ENCODE data around the gene TPD52L2.
"Not testable (repeated sequence)": the region's sequence is repeated elsewhere in the genome, so short reads cannot be mapped to it uniquely, and the experiment has no call there.

Gene TPD52L2

DNA sequence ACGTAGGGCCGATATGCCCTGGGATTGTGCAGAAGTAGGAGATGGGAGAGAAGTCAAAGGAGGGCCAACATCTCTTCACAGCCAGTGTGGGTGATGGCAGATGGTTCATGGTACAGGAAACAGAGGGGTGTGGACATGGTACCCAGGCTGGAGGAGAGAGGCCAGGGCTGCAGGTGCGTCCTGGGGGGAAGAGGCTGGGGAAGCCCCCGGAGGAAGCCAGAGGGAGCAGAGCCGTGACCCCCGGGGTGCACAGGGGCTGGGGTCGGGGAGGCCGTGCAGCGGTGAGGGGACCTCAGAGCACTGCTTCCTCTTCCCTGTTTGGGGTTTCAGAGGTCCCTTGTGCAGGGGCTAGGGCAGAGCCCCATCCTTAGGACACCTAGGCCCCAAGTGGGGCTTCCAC lies 22.8 kb upstream of the TPD52L2 start:
- Histone ChIP-seq H3K9me3 (ENCODE audit: low read length) (no peaks in the 10 kb centered on the region), H3K36me3 (ENCODE audit: insufficient read depth, low read length) (no peaks in the 10 kb centered on the region), H3K4me3 (ENCODE audit: low read length) (no peak overlapping the region), H3K4me1 (ENCODE audit: insufficient read depth, low read length) (peaks cover 13% of the 10 kb centered on the region), H3K27me3 (ENCODE audit: insufficient read depth, low read length) (no peaks in the 10 kb centered on the region), H2AFZ (ENCODE audit: low read depth, low read length) (no peak overlapping the region)

DNA sequence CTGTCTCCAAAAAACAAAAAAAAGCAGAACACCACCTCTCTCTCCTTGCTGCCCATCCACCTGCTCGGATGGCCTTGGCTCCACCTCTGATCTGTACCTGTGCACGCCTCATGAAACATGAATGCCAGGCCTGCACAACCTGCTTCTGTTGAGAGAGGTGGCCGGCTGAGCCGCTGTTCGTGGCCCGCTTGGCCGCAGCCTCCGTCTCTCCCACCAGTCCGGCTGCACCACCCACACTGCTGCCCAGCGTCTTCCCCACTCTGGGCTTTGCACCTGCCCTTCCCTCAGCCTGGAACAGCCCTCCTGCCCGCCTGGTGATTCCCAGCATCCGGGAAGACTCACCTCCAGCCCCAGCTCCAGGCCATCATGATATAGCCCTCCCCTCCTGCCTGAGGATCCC lies 21.8 kb upstream of the TPD52L2 start:
- Histone ChIP-seq H2AFZ (ENCODE audit: low read depth, low read length) (no peak overlapping the region), H3K4me3 (ENCODE audit: low read length) (no peak overlapping the region), H3K36me3 (ENCODE audit: insufficient read depth, low read length) (no peaks in the 10 kb centered on the region), H3K27me3 (ENCODE audit: insufficient read depth, low read length) (no peaks in the 10 kb centered on the region), H3K9me3 (ENCODE audit: low read length) (no peaks in the 10 kb centered on the region), H3K4me1 (ENCODE audit: insufficient read depth, low read length) (peaks cover 23% of the 10 kb centered on the region)

DNA sequence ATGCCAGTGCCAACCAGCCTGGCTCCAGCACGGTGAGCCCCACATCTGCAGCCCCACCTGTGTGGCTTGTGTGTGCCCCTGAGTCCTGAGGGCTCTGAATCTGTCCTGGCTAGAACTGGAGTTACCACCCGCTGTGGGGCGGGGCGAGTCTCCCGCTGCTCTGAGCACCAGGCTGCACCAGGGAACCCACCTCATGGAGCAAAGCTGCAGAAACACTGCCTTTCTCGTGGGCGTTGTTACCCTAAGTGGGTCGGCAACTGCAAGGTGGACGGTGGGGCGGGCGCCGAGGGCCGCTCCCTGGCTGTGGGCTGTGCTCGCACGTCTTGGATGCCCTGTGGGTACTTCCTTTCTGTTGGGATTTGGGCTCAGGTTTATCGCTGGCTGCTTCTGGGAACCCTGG lies 21.3 kb upstream of the TPD52L2 start:
- peaks cover 26% of the 10 kb centered on the region for H3K4me1 ChIP-seq (ENCODE audit: insufficient read depth, low read length)
- H3K27me3 ChIP-seq (ENCODE audit: insufficient read depth, low read length), result no peaks in the 10 kb centered on the region
- no peak overlapping the region for H3K4me3 ChIP-seq (ENCODE audit: low read length)
- H2AFZ ChIP-seq (ENCODE audit: low read depth, low read length), result no peak overlapping the region
- no peaks in the 10 kb centered on the region for H3K36me3 ChIP-seq (ENCODE audit: insufficient read depth, low read length)
- H3K9me3 ChIP-seq (ENCODE audit: low read length), result no peaks in the 10 kb centered on the region

DNA sequence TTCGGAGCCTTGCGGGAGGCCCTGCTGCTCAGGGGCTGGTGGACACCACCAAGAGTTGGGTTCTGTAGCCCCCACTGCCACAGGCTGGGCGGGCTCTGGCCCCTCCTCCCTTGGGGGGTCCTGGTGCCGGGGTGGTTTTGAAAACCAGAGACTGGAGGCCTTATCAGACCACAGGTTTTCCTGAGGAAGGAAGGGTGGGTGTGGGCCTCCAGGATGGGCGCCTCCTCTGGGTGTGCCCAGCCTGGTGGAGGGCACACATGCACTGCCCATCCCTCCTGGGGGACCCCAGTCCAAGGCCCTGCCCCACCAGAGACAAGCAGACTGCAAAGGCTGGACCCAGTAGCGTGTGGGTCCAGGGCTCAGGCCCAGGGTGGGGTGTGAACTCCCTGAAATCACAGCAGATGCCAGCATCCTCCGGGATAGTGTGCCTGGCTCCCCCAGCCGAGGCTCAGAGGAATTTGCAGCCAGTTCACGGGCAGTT lies 20.5 kb upstream of the TPD52L2 start:
- Histone ChIP-seq H2AFZ (ENCODE audit: low read depth, low read length) (no peak overlapping the region), H3K27me3 (ENCODE audit: insufficient read depth, low read length) (no peaks in the 10 kb centered on the region), H3K9me3 (ENCODE audit: low read length) (no peaks in the 10 kb centered on the region), H3K4me3 (ENCODE audit: low read length) (no peak overlapping the region), H3K4me1 (ENCODE audit: insufficient read depth, low read length) (peaks cover 26% of the 10 kb centered on the region), H3K36me3 (ENCODE audit: insufficient read depth, low read length) (no peaks in the 10 kb centered on the region)

DNA sequence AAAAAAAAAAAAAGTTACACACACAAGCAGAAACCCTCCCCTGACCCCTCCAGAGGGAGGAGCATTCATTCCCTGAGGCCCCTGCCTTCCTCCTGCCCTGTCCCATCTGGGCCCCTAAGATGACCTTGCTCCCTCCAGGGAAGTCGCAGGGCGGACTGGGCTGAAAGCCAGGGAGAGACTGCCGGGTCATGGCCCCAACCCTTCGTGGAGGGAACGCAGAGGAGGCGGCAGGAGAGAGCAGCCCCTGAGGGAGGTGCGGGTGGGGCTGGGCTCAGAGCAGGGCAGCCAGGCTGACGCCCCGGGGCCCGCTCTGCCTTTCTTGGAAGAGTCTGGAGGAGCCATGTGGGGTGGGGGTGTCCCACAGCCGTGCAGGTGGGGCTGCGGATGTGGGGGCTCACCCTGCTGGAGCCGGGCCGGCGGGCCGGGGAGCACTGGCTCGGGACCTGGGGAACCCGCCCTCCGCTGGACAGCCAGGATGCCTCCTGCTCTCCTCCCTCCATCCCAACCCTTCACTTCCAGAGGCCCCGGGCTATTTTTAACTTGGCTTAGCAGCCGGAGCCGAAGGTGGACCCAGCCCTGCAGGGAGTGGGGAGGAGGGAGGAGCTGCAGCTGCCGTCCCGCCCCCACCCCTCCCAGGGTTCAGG lies 18.8 kb upstream of the TPD52L2 start:
- Histone ChIP-seq H2AFZ (ENCODE audit: low read depth, low read length) (no peak overlapping the region), H3K27me3 (ENCODE audit: insufficient read depth, low read length) (no peaks in the 10 kb centered on the region), H3K36me3 (ENCODE audit: insufficient read depth, low read length) (no peaks in the 10 kb centered on the region), H3K4me3 (ENCODE audit: low read length) (peak overlapping the region; percentile 16), H3K9me3 (ENCODE audit: low read length) (peaks cover 2% of the 10 kb centered on the region), H3K4me1 (ENCODE audit: insufficient read depth, low read length) (peaks cover 26% of the 10 kb centered on the region)

DNA sequence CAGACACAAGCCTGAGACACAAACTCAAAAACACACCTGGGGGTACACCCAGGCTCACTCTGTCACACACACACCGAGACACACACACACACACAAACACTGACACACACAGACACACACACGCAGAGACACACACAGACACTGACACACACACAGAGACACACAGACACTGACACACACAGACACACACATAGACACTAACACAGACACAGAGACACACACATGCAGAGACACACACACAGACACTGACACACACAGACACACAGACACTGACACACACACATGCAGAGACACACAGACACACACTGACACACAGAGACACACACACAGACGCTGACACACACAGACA lies 18.2 kb upstream of the TPD52L2 start:
- H2AFZ ChIP-seq (ENCODE audit: low read depth, low read length), result no peak overlapping the region
- no peaks in the 10 kb centered on the region for H3K27me3 ChIP-seq (ENCODE audit: insufficient read depth, low read length)
- peaks cover 26% of the 10 kb centered on the region for H3K4me1 ChIP-seq (ENCODE audit: insufficient read depth, low read length)
- no peaks in the 10 kb centered on the region for H3K36me3 ChIP-seq (ENCODE audit: insufficient read depth, low read length)
- H3K9me3 ChIP-seq (ENCODE audit: low read length), result peaks cover 2% of the 10 kb centered on the region
- H3K4me3 ChIP-seq (ENCODE audit: low read length), result no peak overlapping the region

DNA sequence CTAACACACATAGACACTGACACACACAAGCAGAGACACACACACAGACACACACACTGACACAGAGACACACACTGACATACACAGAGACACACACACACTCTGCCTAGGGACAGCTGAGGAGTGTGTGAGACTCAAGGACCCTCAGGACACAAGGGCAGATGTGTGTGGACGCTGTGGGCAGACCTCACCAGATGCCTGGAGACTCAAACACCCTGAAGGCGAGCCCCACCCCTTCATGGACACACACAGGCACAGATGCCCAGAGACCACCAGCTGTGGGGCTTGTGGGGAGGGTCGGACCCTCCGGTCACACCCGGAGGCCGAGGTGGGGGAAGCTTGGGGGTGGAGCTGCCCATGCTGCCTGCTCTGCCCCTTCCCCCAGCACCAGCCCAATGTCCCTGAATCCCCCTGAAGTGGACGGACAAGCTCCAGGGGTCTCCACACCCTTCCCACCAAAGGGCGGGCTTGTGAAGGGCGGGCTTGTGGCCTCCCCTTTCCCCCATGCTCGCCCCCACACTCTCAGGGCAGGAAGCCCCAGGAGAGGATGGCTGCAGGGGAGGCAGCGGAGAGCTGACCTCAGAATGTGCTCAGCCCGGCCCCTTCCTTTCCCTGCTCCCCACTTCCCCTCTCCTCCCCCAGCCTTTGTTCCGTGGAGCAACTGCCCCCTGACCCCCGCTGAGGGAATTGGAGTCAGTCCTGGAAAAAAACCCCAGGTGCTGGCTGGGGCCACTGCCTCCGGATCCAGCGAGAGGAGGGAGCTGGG lies 17.6 kb upstream of the TPD52L2 start:
- no peak overlapping the region for H2AFZ ChIP-seq (ENCODE audit: low read depth, low read length)
- peaks cover 26% of the 10 kb centered on the region for H3K4me1 ChIP-seq (ENCODE audit: insufficient read depth, low read length)
- H3K4me3 ChIP-seq (ENCODE audit: low read length), result no peak overlapping the region
- H3K27me3 ChIP-seq (ENCODE audit: insufficient read depth, low read length), result no peaks in the 10 kb centered on the region
- H3K36me3 ChIP-seq (ENCODE audit: insufficient read depth, low read length), result no peaks in the 10 kb centered on the region
- peaks cover 2% of the 10 kb centered on the region for H3K9me3 ChIP-seq (ENCODE audit: low read length)

DNA sequence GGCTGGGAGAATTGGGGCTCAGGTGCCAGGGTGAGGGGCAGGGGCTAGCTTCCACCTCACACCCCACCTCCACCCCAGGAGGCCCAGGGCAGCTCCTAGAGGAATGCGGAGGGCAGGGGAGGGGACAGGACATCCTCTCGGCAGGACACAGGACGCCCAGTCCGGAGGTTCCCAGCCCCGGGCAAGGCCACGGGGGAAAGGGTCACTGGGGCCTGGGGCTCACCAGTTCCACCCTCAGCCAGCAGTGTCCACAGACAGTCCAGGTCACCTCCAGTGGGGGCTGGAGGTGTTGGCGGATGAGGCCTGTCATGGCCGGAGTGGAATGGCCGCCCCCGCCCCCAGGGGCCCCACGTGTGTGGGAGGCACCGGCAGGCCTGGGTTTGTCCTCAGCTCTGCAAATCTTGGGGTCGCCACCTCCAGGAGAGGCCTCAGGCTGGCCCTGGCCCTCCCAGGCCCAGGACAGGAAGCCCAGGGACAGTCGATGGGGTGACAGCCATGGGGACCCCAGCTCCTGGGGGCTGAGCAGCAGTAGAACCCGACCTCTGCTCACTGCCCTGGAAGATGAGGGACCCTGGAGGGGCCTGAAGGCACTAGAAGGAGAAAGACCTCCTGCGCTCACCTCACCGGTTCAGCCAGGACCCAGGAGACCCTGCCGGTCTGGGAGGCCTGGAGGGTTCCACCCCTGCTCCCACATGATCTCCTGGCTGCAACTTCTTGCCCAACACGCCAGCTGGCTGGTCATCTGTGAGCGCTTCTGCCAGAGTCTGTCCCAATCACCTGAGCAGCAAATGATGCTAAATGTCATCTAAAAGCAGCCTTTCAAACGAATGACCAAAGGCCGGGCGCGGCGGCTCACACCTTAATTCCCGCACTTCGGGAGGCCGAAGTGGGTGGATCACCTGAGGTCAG lies 16.8 kb upstream of the TPD52L2 start:
- no peaks in the 10 kb centered on the region for H3K36me3 ChIP-seq (ENCODE audit: insufficient read depth, low read length)
- no peak overlapping the region for H2AFZ ChIP-seq (ENCODE audit: low read depth, low read length)
- H3K27me3 ChIP-seq (ENCODE audit: insufficient read depth, low read length), result no peaks in the 10 kb centered on the region
- H3K4me1 ChIP-seq (ENCODE audit: insufficient read depth, low read length), result peaks cover 26% of the 10 kb centered on the region
- peaks cover 2% of the 10 kb centered on the region for H3K9me3 ChIP-seq (ENCODE audit: low read length)
- no peak overlapping the region for H3K4me3 ChIP-seq (ENCODE audit: low read length)

DNA sequence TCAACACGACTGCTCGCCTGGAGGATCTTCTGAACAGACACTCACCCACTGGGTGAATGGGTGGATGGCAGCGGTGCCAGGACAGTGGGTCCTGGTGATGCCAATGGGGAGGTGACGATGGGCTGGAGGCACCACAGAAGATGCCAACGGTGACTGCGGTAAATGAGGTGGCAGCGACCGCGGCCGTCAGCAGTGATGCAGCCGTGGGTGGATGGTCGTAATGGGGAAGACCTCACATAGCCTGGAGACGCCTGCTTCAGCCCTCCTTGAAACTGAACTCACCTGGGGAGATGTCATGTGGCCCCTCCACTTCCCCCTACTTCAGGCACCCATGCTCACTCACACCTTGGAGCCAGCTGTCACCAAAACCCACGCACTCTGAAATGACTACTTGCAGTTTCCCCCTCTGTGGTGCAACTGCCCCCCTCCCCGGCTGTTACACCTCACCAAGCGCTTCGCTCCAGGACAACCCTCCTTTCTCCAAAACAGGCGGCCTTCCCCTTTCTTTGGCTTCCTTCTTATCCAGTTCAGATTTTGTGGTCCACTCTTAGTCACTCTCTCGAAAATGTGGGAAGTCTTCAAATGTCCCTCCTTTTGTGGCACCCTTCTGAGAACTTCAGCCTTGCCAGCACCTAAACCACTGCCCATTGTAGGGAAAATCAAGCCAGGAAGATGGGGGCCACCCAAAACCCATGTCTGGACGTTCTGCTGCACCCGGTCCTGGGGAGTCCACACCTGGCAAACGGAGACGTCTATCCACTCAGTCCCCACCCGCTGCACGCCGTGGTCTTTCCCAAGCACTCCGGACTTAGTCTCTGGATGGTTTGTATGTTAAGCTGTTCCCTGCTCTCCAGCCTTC lies 14.2 kb upstream of the TPD52L2 start:
- no peaks in the 10 kb centered on the region for H3K36me3 ChIP-seq (ENCODE audit: insufficient read depth, low read length)
- peaks cover 26% of the 10 kb centered on the region for H3K4me1 ChIP-seq (ENCODE audit: insufficient read depth, low read length)
- H2AFZ ChIP-seq (ENCODE audit: low read depth, low read length), result no peak overlapping the region
- no peaks in the 10 kb centered on the region for H3K27me3 ChIP-seq (ENCODE audit: insufficient read depth, low read length)
- H3K9me3 ChIP-seq (ENCODE audit: low read length), result peaks cover 2% of the 10 kb centered on the region
- no peak overlapping the region for H3K4me3 ChIP-seq (ENCODE audit: low read length)

DNA sequence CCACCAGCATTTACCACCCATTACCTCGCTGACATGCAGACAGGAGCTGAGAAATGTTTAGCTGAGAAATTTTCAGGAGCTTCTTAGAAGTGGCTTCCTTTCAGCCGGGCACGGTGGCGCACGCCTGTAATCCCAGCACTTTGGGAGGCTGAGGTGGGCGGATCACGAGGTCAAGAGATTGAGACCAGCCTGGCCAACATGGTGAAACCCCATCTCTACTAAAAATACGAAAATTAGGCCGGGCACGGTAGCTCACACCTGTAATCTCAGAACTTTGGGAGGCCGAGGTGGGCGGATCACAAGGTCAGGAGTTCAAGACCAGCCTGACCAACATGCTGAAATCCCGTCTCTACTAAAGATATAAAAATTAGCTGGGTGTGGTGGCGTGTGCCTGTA lies 13.5 kb upstream of the TPD52L2 start:
- not testable (repeated sequence) for H3K9me3 ChIP-seq (ENCODE audit: low read length); H3K4me3 ChIP-seq (ENCODE audit: low read length); H3K27me3 ChIP-seq (ENCODE audit: insufficient read depth, low read length); H2AFZ ChIP-seq (ENCODE audit: low read depth, low read length); H3K36me3 ChIP-seq (ENCODE audit: insufficient read depth, low read length)
- peaks cover 19% of the 10 kb centered on the region for H3K4me1 ChIP-seq (ENCODE audit: insufficient read depth, low read length)

DNA sequence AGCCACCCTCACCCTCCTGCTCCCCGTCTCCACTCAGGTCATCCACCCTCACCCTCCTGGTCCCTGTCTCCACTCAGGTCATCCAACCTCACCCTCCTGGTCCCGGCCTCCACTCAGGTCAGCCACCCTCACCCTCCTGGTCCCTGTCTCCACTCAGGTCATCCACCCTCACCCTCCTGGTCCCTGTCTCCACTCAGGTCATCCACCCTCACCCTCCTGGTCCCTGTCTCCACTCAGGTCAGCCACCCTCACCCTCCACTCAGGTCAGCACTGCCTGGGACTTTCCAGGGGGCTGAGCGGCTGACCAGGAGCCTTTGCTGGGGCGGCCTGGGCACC lies 11.4 kb upstream of the TPD52L2 start:
- H3K36me3 ChIP-seq (ENCODE audit: insufficient read depth, low read length); H3K4me3 ChIP-seq (ENCODE audit: low read length); H3K27me3 ChIP-seq (ENCODE audit: insufficient read depth, low read length); H3K9me3 ChIP-seq (ENCODE audit: low read length); H2AFZ ChIP-seq (ENCODE audit: low read depth, low read length): not testable (repeated sequence)
- peaks cover 11% of the 10 kb centered on the region for H3K4me1 ChIP-seq (ENCODE audit: insufficient read depth, low read length)

DNA sequence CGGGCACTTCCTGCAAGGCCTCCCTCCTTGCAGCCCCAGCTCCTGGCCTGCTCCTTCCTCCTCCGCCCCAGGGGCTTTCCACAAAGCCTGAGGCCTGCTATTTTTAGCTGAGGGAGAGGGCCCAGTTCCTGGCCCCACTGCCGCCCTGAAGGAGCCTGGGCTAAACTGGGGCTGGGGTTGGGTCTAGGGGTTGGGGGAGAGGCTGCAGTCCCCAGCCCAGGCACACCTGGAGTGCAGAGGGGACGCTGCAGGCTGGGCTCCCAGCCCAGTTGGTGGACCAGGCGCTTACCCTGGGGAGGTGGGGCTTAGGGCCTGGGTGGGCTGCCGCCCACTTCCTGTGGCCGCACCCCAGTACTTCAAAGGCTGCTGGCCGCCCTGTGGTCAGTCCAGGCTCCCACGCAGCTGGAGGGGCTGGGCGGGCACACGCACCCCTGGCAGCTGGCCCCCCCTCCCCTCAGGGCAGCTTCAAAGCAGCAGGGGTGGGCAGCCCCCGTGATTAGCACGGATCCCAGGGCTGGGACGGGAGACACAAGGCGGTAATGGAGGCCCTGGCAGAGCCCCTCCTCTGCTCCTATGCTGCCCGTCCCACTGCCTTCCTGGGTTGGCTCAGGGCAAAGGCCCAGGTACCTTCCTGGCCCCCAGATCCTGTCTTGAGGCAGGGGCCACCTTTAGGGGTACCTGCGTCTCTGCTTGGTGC lies 10.9 kb upstream of the TPD52L2 start:
- no peaks in the 10 kb centered on the region for H3K36me3 ChIP-seq (ENCODE audit: insufficient read depth, low read length)
- H3K9me3 ChIP-seq (ENCODE audit: low read length), result peaks cover 2% of the 10 kb centered on the region
- H3K4me1 ChIP-seq (ENCODE audit: insufficient read depth, low read length), result peaks cover 16% of the 10 kb centered on the region
- H2AFZ ChIP-seq (ENCODE audit: low read depth, low read length), result no peak overlapping the region
- H3K27me3 ChIP-seq (ENCODE audit: insufficient read depth, low read length), result no peaks in the 10 kb centered on the region
- H3K4me3 ChIP-seq (ENCODE audit: low read length), result no peak overlapping the region
